Activated CD4-positive, alpha-beta T cell treated with anti-CD3 and anti-CD28 coated beads for 36 hours (primary cell): Measurements from ENCODE around the gene RITA1. TPM values are rescaled to one million over a fixed set of nuclear protein-coding genes. Genes with fewer than 3 reads are reported as not detected.

Experiments
- ATAC-seq: fragments of 200-7000 bp; cut with Tn5 transposase; one replicate; pipeline ENCODE4 v1.10.0; 2021; ENCODE audit warnings: mild to moderate bottlenecking, moderate library complexity
- CTCF ChIA-PET: fragments of 350-600 bp; sonication (Branson Sonifier 250); formaldehyde crosslinking; loops from one replicate; lab custom pipeline; 2021; ENCODE audit warnings: antibody characterized with exemption; lab: Charles Lee
- POLR2A ChIA-PET: fragments of 350-600 bp; sonication (Branson Sonifier 250); formaldehyde crosslinking; loops from one replicate; lab custom pipeline; 2021; ENCODE audit warnings: antibody characterized with exemption, inconsistent platforms; lab: Charles Lee
- DNase-seq: peaks from one replicate; pipeline ENCODE4 v3.0.0-alpha.2; 2020
- H3K27ac Mint-ChIP-seq: one replicate; pipeline ENCODE4 v1.8.0; 2021; ENCODE audit warnings: mixed read lengths
- H3K27me3 Mint-ChIP-seq: one replicate; pipeline ENCODE4 v1.8.0; 2021; ENCODE audit warnings: mixed read lengths
- H3K36me3 Mint-ChIP-seq: one replicate; pipeline ENCODE4 v1.8.0; 2021; ENCODE audit warnings: low read depth, mixed read lengths
- H3K4me1 Mint-ChIP-seq: one replicate; pipeline ENCODE4 v1.8.0; 2021; ENCODE audit warnings: mixed read lengths
- H3K4me3 Mint-ChIP-seq: one replicate; pipeline ENCODE4 v1.8.0; 2021; ENCODE audit warnings: mild to moderate bottlenecking, moderate library complexity, mixed read lengths
- H3K9me3 Mint-ChIP-seq: one replicate; pipeline ENCODE4 v1.8.0; 2021; ENCODE audit warnings: low read depth, mixed read lengths
- intact Hi-C, 2 experiments: fragments of 100-400 bp; cut with DNase I in 1 of 2; cut with micrococcal nuclease in 1 of 2; formaldehyde crosslinking; loops; one replicate each; pipeline versions ENCODE4 v1.14.2 to v1.15.1; 2022 to 2024; cut with DNase I, micrococcal nuclease
- total RNA-seq, 2 experiments: library from RNA; stranded (reverse); gene quantifications; one replicate each; pipeline ENCODE4 v1.2.3, GENCODE V29; 2021

The RITA1 gene
- total RNA-seq, 2 experiments from 2014 or later: 23.4 to 25.7 TPM

DNA sequence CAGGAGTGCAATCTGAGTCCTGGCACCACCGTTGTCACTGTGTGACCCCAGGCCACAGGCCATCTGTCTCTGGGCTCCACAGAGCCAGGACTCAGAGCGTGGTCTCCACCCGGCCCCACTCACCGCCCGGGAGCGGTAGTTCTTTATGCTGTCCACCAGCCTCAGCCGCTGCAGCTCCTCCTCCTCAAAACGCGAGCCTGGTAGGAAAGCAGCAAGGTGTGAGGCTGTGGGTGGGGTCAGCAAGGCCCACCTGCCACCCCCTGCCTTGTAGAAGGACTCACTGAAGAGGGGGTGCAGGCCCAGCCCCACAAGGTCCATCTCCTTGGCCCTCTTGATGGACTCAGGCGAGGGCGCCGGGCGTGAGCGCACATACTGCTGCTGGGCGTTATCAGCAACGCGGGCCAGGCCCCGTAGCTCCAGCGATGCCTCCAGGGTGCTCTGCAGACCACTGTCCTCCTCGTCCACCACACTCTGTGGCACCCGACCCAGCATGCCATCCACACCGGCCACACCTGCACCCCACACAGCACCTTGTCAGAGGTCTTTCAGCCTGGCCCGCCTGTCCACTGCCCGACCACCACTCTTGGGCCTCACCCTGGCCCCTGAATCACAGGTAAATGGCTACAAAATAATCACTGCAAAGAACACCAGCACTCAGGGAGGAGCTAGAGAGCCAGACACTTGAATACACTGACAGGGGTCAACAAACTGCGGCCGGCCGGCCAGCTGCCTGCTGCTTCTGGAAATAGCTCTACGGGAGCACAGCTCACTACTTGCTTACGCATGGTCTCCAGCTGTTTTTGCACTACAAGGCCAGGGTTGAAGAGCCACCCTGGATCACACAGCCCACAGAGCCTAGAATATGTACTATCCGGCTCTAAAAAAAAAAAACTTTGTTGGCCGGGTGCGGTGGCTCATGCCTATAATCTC is 19.7 kb upstream of the RITA1 start:
- H3K4me1 Mint-ChIP-seq: no peaks in the 10 kb centered on the region
- POLR2A ChIA-PET: interaction anchor here (0.7 to 1.9 kb wide), 2 partner anchors 11 to 12 kb away, joined by 3 to 7 read pairs; no protein-coding TSS in a partner anchor
- peaks cover 47% of the 10 kb centered on the region for H3K36me3 Mint-ChIP-seq
- intact Hi-C loops: no loop called here
- CTCF ChIA-PET: interaction anchor here (0.8 to 2.7 kb wide), 5 partner anchors 9 to 120 kb away, joined by 3 to 17 read pairs (median 3); no protein-coding TSS in a partner anchor
- no peaks in the 10 kb centered on the region for H3K27me3 Mint-ChIP-seq
- no peak overlapping the region for H3K27ac Mint-ChIP-seq
- no peaks in the 10 kb centered on the region for H3K9me3 Mint-ChIP-seq
- ATAC-seq (no peak), DNase-seq (no peak)
- no peak overlapping the region for H3K4me3 Mint-ChIP-seq

GRCh38 chr12:113167868-113168267 is 17.7 kb upstream of the RITA1 start:
- intact Hi-C loops: no loop called here
- Mint-ChIP-seq H3K9me3 (no peaks in the 10 kb centered on the region), H3K27ac (no peak overlapping the region), H3K27me3 (no peaks in the 10 kb centered on the region), H3K36me3 (peaks cover 56% of the 10 kb centered on the region), H3K4me1 (no peaks in the 10 kb centered on the region), H3K4me3 (no peak overlapping the region)
- POLR2A ChIA-PET: no interaction called here
- DNase-seq: no peak
- CTCF ChIA-PET: interaction anchor here (0.6 kb wide), 1 partner anchor 9 kb away, joined by 3 read pairs; no protein-coding TSS in a partner anchor
- no peak for ATAC-seq

- no peak for DNase-seq
- Mint-ChIP-seq H3K27me3 (no peaks in the 10 kb centered on the region), H3K27ac (no peak overlapping the region), H3K4me1 (peaks cover 2% of the 10 kb centered on the region), H3K36me3 (peaks cover 59% of the 10 kb centered on the region), H3K9me3 (no peaks in the 10 kb centered on the region), H3K4me3 (no peak overlapping the region)
- no peak for ATAC-seq
- CTCF ChIA-PET: interaction anchor here (0.7 to 1.6 kb wide), 4 partner anchors 9 to 207 kb away, joined by 3 to 5 read pairs (median 3); no protein-coding TSS in a partner anchor
- intact Hi-C loops: no loop called here
- POLR2A ChIA-PET: no interaction called here
These were observed 15.8 kb upstream of the RITA1 start for GRCh38 chr12:113169697-113170096.

DNA sequence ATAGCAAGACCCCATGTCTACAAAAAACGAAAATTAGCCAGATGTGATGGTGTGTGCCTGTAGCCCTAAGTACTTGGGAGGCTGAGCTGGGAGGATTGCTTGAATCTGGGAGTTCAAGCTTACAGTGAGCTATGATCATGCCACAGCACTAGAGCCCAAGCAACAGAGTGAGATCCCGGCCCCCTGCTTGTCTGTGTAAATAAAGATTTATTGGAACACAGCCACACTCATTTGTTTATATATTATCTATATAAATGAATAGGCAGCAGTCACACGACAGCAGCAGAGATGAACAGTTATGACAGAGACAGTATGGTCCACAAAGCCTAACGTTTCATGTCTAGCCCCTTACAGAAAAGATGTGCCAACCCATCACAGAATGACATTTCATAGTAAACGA is 15.1 kb upstream of the RITA1 start:
- ATAC-seq: no peak
- Mint-ChIP-seq H3K36me3 (peaks cover 62% of the 10 kb centered on the region), H3K4me3 (no peak overlapping the region), H3K27ac (no peak overlapping the region), H3K9me3 (no peaks in the 10 kb centered on the region), H3K4me1 (peaks cover 2% of the 10 kb centered on the region), H3K27me3 (no peaks in the 10 kb centered on the region)
- intact Hi-C loops: no loop called here
- no peak for DNase-seq
- POLR2A ChIA-PET: no interaction called here
- CTCF ChIA-PET: interaction anchor here (0.6 to 1.6 kb wide), 3 partner anchors 13 to 178 kb away, joined by 3 to 5 read pairs (median 3); no protein-coding TSS in a partner anchor

DNA sequence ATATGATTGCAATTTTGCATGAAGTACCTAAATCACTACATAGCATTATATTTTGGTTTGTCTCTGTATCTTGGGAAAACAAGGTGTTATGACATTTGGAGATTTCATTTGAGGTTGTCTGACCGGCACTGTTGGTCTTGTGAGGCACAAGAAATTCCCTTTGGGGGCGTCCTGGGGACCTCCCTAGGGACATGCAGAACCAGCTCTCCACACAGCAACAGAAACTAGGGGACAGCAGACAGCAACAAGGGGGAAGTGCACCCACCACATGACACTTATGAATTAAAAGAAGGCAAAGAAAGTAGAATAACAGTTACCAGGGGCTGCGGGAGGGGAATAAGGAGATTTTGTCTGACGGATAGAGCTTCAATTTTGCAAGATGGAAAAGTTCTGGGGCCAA is 14.6 kb upstream of the RITA1 start:
- no peaks in the 10 kb centered on the region for H3K27me3 Mint-ChIP-seq
- ChIA-PET CTCF (interaction anchor here (0.6 to 1.6 kb wide), 3 partner anchors 13 to 179 kb away, joined by 3 to 5 read pairs (median 3); no protein-coding TSS in a partner anchor), POLR2A (no interaction called here)
- ATAC-seq (no peak), DNase-seq (no peak)
- H3K4me1 Mint-ChIP-seq: peaks cover 2% of the 10 kb centered on the region
- intact Hi-C loops: no loop called here
- no peaks in the 10 kb centered on the region for H3K9me3 Mint-ChIP-seq
- no peak overlapping the region for H3K4me3 Mint-ChIP-seq
- peaks cover 59% of the 10 kb centered on the region for H3K36me3 Mint-ChIP-seq
- H3K27ac Mint-ChIP-seq: no peak overlapping the region

- ATAC-seq (no peak), DNase-seq (no peak)
- Mint-ChIP-seq H3K27ac (no peak overlapping the region), H3K9me3 (no peaks in the 10 kb centered on the region), H3K36me3 (peaks cover 57% of the 10 kb centered on the region), H3K4me1 (peaks cover 2% of the 10 kb centered on the region), H3K4me3 (no peak overlapping the region), H3K27me3 (no peaks in the 10 kb centered on the region)
- CTCF ChIA-PET: interaction anchor here (0.5 to 1.6 kb wide), 6 partner anchors 11 to 180 kb away, joined by 3 to 5 read pairs (median 4); no protein-coding TSS in a partner anchor
- POLR2A ChIA-PET: no interaction called here
- intact Hi-C loops: no loop called here
These were observed 14.0 kb upstream of the RITA1 start for GRCh38 chr12:113171543-113171942.

DNA sequence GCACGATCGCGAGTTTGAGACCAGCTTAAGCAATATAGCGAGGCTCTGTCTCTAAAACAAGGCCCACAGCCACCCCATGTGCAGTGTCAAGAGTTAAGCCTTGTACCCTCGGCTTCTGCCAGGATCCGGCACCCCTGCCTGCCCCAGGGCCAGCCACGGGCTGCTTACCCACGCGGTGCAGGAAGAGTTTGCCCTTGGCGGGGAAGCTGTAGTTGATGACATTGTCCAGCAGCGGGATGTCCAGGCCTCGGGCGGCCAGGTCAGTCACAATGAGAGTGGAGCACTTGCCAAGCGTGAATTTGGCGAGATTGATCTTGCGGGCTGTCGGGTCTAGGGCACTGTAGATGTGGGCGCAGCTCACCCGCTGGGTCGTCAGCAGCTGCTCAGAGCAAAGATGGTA is 13.3 kb upstream of the RITA1 start:
- CTCF ChIA-PET: interaction anchor here (0.5 to 4.7 kb wide), 13 partner anchors 11 to 179 kb away, joined by 3 to 30 read pairs (median 5); partner anchors contain the start of genes DDX54 and RITA1
- Mint-ChIP-seq H3K9me3 (no peaks in the 10 kb centered on the region), H3K4me1 (peaks cover 2% of the 10 kb centered on the region), H3K4me3 (no peak overlapping the region), H3K36me3 (peaks cover 60% of the 10 kb centered on the region), H3K27me3 (no peaks in the 10 kb centered on the region), H3K27ac (peak overlapping the region; percentile 63)
- no peak for DNase-seq
- ATAC-seq: no peak
- intact Hi-C loops: no loop called here
- POLR2A ChIA-PET: no interaction called here

DNA sequence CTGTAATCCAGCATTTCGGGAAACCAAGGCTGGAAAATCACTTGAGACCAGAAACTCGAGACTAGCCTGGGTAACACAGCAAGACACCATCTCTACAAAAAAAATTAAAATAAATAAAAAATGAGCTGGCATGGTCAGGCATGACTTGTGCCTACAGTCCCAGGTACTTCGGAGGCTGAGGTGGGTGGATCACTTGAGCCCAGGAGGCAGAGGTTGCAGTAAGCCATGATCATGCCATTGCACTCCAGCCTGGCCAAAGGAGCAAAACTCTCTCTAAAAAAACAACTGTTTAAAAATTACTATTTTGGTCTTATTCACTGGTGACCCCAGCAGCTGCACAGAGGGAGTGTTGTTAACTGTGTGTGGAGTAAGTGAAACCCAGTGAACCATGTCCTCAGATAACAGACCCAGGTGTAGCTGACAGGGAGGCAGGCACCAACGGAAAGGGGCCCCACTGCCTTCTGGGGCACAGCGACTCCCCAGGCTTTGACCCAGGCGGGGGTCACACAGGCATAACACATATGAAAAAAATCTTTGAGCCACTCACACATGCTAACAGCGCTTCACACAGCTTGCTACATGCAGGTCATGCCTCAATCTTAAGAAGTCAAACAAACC is 12.3 kb upstream of the RITA1 start:
- ChIA-PET CTCF (interaction anchor here (0.9 to 4.7 kb wide), 14 partner anchors 11 to 183 kb away, joined by 4 to 30 read pairs (median 8); partner anchors contain the start of genes DDX54, RASAL1 and RITA1), POLR2A (interaction anchor here (0.6 kb wide), 2 partner anchors 8 to 12 kb away, joined by 3 to 4 read pairs; partner anchors contain the start of genes DDX54 and RITA1)
- H3K4me3 Mint-ChIP-seq: no peak overlapping the region
- no peak overlapping the region for H3K27ac Mint-ChIP-seq
- no peak for ATAC-seq
- peaks cover 70% of the 10 kb centered on the region for H3K36me3 Mint-ChIP-seq
- peaks cover 2% of the 10 kb centered on the region for H3K4me1 Mint-ChIP-seq
- intact Hi-C loops: no loop called here
- no peak for DNase-seq
- H3K9me3 Mint-ChIP-seq: no peaks in the 10 kb centered on the region
- H3K27me3 Mint-ChIP-seq: no peaks in the 10 kb centered on the region

DNA sequence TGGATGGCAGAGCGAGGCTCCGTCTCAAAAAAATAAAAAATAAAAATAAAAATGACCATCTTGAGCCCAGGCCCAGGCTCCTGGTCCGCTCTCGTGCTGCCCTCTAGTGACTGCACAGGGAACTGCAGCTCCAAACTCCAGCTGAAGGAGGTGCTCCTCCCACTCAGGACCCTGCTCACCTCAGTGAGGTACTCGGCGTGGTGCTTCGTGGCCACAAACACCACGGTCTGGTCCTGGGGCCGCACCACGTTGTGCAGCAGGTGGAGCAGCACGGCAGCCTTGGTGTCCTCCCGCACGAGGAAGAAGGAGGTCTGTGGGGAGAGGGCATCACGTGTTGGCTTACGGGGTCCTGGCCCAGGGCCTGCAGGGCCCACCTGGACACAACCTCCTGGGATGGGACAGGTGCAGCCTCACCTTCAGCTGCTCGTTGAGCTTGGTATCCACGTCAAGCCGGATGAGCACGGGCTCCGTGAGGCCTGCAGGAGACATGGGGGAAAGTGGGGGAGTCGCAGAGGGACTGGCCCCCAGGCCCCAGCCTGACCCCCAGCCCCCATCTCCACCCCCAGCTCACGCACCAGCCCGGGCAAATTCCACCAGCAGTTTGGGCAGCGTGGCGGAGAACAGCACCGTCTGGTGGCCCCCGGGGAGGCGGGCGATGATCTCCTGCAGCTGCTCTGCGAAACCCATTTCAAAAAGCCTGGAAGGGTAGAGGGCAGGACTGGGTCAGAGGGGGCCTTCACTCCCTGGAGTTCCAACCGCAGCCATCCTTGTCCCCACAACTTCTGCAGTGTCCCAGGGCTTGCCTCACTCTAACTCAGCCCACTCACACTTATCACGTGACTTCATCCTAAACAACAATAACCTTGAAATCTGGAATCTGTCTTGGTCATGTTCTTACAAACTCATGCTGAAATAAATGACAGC is 10.8 kb upstream of the RITA1 start:
- ChIA-PET CTCF (interaction anchor here (0.6 to 4.7 kb wide), 33 partner anchors 9 to 186 kb away, joined by 3 to 30 read pairs (median 5); partner anchors contain the start of genes DDX54, RASAL1, RITA1 and SLC8B1), POLR2A (interaction anchor here (0.6 to 0.7 kb wide), 2 partner anchors 32 to 127 kb away, joined by 3 to 5 read pairs; no protein-coding TSS in a partner anchor)
- Mint-ChIP-seq H3K4me3 (no peak overlapping the region), H3K9me3 (no peaks in the 10 kb centered on the region), H3K36me3 (peaks cover 78% of the 10 kb centered on the region), H3K27ac (no peak overlapping the region), H3K27me3 (no peaks in the 10 kb centered on the region), H3K4me1 (peaks cover 2% of the 10 kb centered on the region)
- ATAC-seq (peak; percentile 75), DNase-seq (peak; percentile 88)
- intact Hi-C loops: loop anchor here (1.0 to 2.0 kb wide), 2 partner anchors 76 to 126 kb away; no protein-coding TSS in a partner anchor

DNA sequence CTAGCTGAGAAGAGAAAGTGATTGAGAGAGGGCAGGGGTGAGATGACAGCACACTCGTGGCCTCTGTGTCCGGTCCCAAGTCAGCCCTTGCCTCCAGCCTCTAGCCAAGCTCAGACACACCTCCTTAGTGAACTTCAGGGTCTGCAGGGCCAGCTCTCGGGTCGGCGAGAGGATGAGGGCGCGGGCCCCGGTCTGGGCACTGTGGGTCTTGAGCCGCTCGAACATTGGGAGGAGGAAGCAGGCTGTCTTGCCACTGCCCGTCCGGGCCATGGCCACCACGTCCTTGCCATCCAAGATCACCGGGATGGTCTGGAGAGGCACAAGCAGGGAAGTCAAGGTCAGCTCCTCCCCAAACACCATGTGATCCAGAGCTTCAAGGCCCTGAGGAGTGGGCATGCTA is 6.5 kb upstream of the RITA1 start:
- H3K36me3 Mint-ChIP-seq: peaks cover 64% of the 10 kb centered on the region
- CTCF ChIA-PET: interaction anchor here (1.3 kb wide), 1 partner anchor 42 kb away, joined by 3 read pairs; no protein-coding TSS in a partner anchor
- POLR2A ChIA-PET: interaction anchor here (0.6 kb wide), 1 partner anchor 273 kb away, joined by 3 read pairs; no protein-coding TSS in a partner anchor
- no peak overlapping the region for H3K27ac Mint-ChIP-seq
- no peaks in the 10 kb centered on the region for H3K27me3 Mint-ChIP-seq
- no peaks in the 10 kb centered on the region for H3K9me3 Mint-ChIP-seq
- no peak overlapping the region for H3K4me3 Mint-ChIP-seq
- DNase-seq (no peak), ATAC-seq (no peak)
- peaks cover 16% of the 10 kb centered on the region for H3K4me1 Mint-ChIP-seq
- intact Hi-C loops: no loop called here
